Keratinocyte (primary cell): ENCODE results near the gene TRIM9. TPM values are rescaled to one million over a fixed set of nuclear protein-coding genes. Genes with fewer than 3 reads are reported as not detected.

ENCODE experiments used
- DNase-seq: peaks from one replicate; pipeline ENCODE4 v3.0.0-alpha.2; 2011; ENCODE audit warnings: low read depth, missing footprints, low spot score
- FAIRE-seq: peaks from 2 replicates; lab custom pipeline; 2011; peaks lifted over from hg19 to GRCh38; lab: Jason Lieb, UNC
- H2AFZ ChIP-seq: 2 replicates; pipeline ENCODE4 v1.6.0; 2012; ENCODE audit warnings: low read length, control low read depth, inconsistent platforms; ENCODE audit not compliant: control insufficient read depth
- H3K27ac ChIP-seq: 2 replicates; pipeline ENCODE4 v1.5.1; 2011; ENCODE audit warnings: low read length; ENCODE audit not compliant: control insufficient read depth, insufficient read depth
- H3K27me3 ChIP-seq: 3 replicates; pipeline ENCODE4 v1.6.0; 2011; ENCODE audit warnings: low read length; ENCODE audit not compliant: control insufficient read depth, insufficient read depth; ENCODE audit errors: extremely low read depth
- H3K36me3 ChIP-seq, 2 experiments: 2 replicates in 1 of 2; 3 replicates in 1 of 2; pipeline ENCODE4 v1.5.1; 2011; ENCODE audit warnings: low read length in 2 of 2, mild to moderate bottlenecking in 1 of 2; ENCODE audit not compliant: control insufficient read depth in 2 of 2, insufficient read depth in 2 of 2; ENCODE audit errors: extremely low read depth in 1 of 2
- H3K4me1 ChIP-seq: 3 replicates; pipeline ENCODE4 v1.5.1; 2011; ENCODE audit warnings: low read length; ENCODE audit not compliant: control insufficient read depth, insufficient read depth; ENCODE audit errors: extremely low read depth
- H3K4me2 ChIP-seq: 3 replicates; pipeline ENCODE4 v1.6.0; 2011; ENCODE audit warnings: low read depth, low read length; ENCODE audit not compliant: control insufficient read depth, insufficient read depth; ENCODE audit errors: extremely low read depth
- H3K4me3 ChIP-seq, 3 experiments: fragments of 200-600 bp in 1 of 3; sonication (generic) in 1 of 3; 2 replicates in 2 of 3; 3 replicates in 1 of 3; pipeline ENCODE4 v1.5.1; 2011 to 2016; ENCODE audit warnings: low read length in 3 of 3, mild to moderate bottlenecking in 3 of 3, control low read depth in 2 of 3, inconsistent platforms in 1 of 3, low read depth in 1 of 3, mixed read lengths in 1 of 3, mixed run types in 1 of 3, moderate library complexity in 1 of 3; ENCODE audit not compliant: control insufficient read depth in 2 of 3, insufficient read depth in 2 of 3; ENCODE audit errors: extremely low read depth in 1 of 3
- H3K79me2 ChIP-seq: 2 replicates; pipeline ENCODE4 v1.6.0; 2012; ENCODE audit warnings: low read length; ENCODE audit not compliant: control insufficient read depth, insufficient read depth
- H3K9ac ChIP-seq: 3 replicates; pipeline ENCODE4 v1.6.0; 2011; ENCODE audit warnings: low read length; ENCODE audit not compliant: control insufficient read depth, insufficient read depth; ENCODE audit errors: extremely low read depth
- H3K9me1 ChIP-seq: 3 replicates; pipeline ENCODE4 v1.6.0; 2011; ENCODE audit warnings: low read length; ENCODE audit not compliant: control insufficient read depth, insufficient read depth; ENCODE audit errors: extremely low read depth
- H3K9me3 ChIP-seq: 2 replicates; pipeline ENCODE4 v1.5.1; 2012; ENCODE audit warnings: low read depth, low read length; ENCODE audit not compliant: control insufficient read depth
- H4K20me1 ChIP-seq: 3 replicates; pipeline ENCODE4 v1.6.0; 2011; ENCODE audit warnings: low read length; ENCODE audit not compliant: control insufficient read depth, insufficient read depth; ENCODE audit errors: extremely low read depth
- EZH2 ChIP-seq: IDR thresholded peaks from one replicate; pipeline ENCODE4 v1.6.1; 2012; ENCODE audit warnings: inconsistent platforms, mild to moderate bottlenecking, low read length, moderate library complexity
- dilution Hi-C: fragments of 300-500 bp; cut with MboI; formaldehyde crosslinking; loops from one replicate; pipeline ENCODE4 v1.7.0; 2020; ENCODE audit warnings: low sequenced_read_pairs; ENCODE audit not compliant: extremely low pct_ligation_motif_present
- polyA plus RNA-seq, 5 experiments: library from polyadenylated mRNA; depleted of rRNA in 3 of 5; stranded (reverse) in 3 of 5; stranded (forward) in 1 of 5; unstranded in 1 of 5; fragments of >200 nt; gene quantifications; 1 replicate in 1 of 5; 2 replicates in 3 of 5; 3 replicates in 1 of 5; pipeline versions ENCODE4 v1.2.1 to v1.2.3, GENCODE V29; 2011 to 2012; ENCODE audit warnings: missing spikeins in 2 of 5, low read depth in 1 of 5, low replicate concordance in 1 of 5
- TF ChIP-seq, protein P1 (sequence below), 3 experiments: IDR thresholded peaks in 1 of 3; conservative IDR thresholded peaks in 1 of 3; optimal IDR thresholded peaks in 1 of 3; 2 replicates in 2 of 3; 3 replicates in 1 of 3; pipeline versions ENCODE3 to v1.5.1; 2011; ENCODE audit warnings: low read length in 3 of 3, mild to moderate bottlenecking in 3 of 3, moderate library complexity in 2 of 3, control low read depth in 1 of 3, inconsistent platforms in 1 of 3; ENCODE audit not compliant: insufficient read depth in 2 of 3; ENCODE audit errors: extremely low read depth in 1 of 3

Gene TRIM9
- polyA plus RNA-seq, 1 donor (not counting 4 experiments of a cell fraction or from before 2014, with no cell fraction given): 0.04 TPM

DNA sequence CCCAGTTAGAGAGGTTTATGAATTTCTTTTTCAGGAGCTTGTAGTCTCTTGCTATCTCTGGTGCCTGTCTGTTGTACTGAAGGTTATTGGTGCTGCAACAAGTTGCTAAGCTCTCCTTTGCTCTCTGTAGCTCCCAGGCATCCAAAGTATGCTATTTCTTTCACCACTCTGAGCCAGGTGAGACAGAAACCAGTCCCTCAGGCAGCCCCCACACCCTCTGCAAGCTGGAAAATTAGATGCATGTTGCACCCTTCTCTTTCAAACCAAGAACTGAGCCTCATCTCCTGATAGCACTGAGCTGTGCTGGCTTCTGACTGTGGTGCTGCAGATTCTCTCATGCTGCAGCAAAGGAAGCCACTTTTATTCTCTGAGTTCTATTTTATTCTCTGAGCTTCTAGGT lies 9.6 kb upstream of the TRIM9 start:
- no peak for FAIRE-seq
- Histone ChIP-seq H3K4me3 (no peak overlapping the region), H2AFZ (no peak overlapping the region), H3K27ac (no peak overlapping the region), H3K9ac (no peak overlapping the region), H3K79me2 (no peaks in the 10 kb centered on the region), H3K9me3 (no peaks in the 10 kb centered on the region), H3K36me3 (no peaks in the 10 kb centered on the region), H3K27me3 (peaks cover 17% of the 10 kb centered on the region), H3K9me1 (no peaks in the 10 kb centered on the region), H3K4me2 (no peak overlapping the region), H3K4me1 (no peaks in the 10 kb centered on the region), H4K20me1 (no peaks in the 10 kb centered on the region)
- no peak for DNase-seq
- dilution Hi-C loops: no loop called here
- TF ChIP-seq, protein P1, sequence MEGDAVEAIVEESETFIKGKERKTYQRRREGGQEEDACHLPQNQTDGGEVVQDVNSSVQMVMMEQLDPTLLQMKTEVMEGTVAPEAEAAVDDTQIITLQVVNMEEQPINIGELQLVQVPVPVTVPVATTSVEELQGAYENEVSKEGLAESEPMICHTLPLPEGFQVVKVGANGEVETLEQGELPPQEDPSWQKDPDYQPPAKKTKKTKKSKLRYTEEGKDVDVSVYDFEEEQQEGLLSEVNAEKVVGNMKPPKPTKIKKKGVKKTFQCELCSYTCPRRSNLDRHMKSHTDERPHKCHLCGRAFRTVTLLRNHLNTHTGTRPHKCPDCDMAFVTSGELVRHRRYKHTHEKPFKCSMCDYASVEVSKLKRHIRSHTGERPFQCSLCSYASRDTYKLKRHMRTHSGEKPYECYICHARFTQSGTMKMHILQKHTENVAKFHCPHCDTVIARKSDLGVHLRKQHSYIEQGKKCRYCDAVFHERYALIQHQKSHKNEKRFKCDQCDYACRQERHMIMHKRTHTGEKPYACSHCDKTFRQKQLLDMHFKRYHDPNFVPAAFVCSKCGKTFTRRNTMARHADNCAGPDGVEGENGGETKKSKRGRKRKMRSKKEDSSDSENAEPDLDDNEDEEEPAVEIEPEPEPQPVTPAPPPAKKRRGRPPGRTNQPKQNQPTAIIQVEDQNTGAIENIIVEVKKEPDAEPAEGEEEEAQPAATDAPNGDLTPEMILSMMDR (optimal IDR thresholded peaks at IDR 0.05 in 1 of 3, IDR thresholded peaks at IDR 0.05 in 1 of 3, conservative IDR thresholded peaks at IDR 0.05 in 1 of 3; ENCODE audit: extremely low read depth in 1 of 3, insufficient read depth in 2 of 3, low read length in 3 of 3): no peak
- no peak for TF ChIP-seq EZH2

DNA sequence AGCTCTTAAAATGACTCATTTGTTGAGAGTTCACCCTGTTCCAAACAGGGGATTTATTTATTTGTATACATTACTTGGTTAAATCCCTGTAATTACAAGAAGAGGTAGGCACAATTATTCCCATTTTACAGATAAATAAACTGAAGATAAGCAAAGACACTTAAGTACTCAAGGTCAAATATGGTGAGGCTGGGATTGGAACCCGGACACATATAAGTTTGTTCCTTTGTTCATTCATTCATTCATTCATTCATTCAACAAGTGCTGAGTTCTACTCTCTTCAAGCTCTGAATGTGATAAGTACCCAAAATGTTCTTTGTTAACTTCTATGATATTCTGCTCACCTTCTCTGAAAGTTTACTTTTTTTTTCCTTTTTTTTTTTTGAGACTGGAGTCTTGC lies 2.4 kb upstream of the TRIM9 start:
- dilution Hi-C loops: no loop called here
- no peak for FAIRE-seq
- DNase-seq: no peak

More for the DNA sequence above, 2.4 kb upstream of the TRIM9 start:
- peaks cover 18% of the 10 kb centered on the region for H3K4me1 ChIP-seq
- no peak overlapping the region for H2AFZ ChIP-seq
- peaks cover 4% of the 10 kb centered on the region for H4K20me1 ChIP-seq
- no peaks in the 10 kb centered on the region for H3K79me2 ChIP-seq
- H3K9ac ChIP-seq: no peak overlapping the region
- H3K4me3 ChIP-seq: no peak overlapping the region
- H3K4me2 ChIP-seq: no peak overlapping the region
- no peak overlapping the region for H3K27ac ChIP-seq
- H3K27me3 ChIP-seq: peaks cover 42% of the 10 kb centered on the region
- no peaks in the 10 kb centered on the region for H3K36me3 ChIP-seq
- no peaks in the 10 kb centered on the region for H3K9me1 ChIP-seq
- TF ChIP-seq, protein P1 (optimal IDR thresholded peaks at IDR 0.05 in 1 of 3, IDR thresholded peaks at IDR 0.05 in 1 of 3, conservative IDR thresholded peaks at IDR 0.05 in 1 of 3; ENCODE audit: extremely low read depth in 1 of 3, insufficient read depth in 2 of 3, low read length in 3 of 3): no peak
- TF ChIP-seq EZH2: no peak
- no peaks in the 10 kb centered on the region for H3K9me3 ChIP-seq
